ENCODE results near the gene SORCS2. TPM values are rescaled to one million over a fixed set of nuclear protein-coding genes. Genes with fewer than 3 reads are reported as not detected.

The SORCS2 gene
- total RNA-seq, 1 donor from 2014 or later = under 0.01 TPM

DNA sequence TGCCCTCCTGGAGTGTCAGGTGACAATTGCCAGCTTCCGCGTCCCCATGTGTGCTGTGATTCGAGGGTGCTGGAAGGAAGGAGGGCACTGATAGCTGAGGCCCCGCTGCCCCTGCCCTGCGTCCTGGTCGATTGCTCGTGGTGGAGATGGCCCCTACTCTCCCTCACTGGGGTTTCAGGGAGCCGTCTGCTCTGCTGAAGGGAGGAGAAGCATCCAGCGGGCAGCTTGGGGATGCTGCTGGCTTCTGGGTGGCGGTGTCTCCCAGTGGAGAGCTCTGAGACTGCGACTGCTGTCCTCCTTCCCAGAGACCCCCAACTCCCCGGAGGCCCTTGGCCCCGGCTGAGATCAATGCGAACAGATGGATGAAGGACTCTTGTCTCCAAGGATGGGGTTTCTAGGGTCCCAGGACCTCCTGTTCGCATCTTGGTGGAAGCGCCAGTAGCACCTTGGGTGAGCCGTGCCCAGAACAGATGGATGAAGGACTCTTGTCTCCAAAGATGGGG lies 143.8 kb downstream of the SORCS2 start:
- DNase-seq (ENCODE audit: low read depth in 2 of 2) = no peak

DNA sequence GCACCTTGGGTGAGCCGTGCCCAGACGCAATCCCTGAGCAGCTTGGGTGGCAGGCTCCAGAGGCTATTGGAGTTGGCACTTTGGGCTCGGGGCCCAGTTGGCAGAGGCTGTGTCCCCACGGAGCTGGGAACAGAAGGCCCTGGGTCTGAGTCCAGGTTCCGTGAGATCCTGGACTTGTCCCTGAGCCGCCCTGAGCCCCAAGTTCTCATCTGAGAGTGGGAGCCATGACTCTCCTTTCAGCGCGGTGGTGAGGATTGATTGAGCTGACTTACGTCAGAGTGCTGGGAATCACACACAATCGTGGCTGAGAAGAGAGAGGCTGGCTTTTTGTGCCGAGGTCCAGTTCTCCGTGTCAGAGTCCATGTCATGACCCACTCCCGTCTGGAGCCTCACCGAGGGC lies 144.4 kb downstream of the SORCS2 start:
- no peak for DNase-seq (ENCODE audit: low read depth in 2 of 2)

DNA sequence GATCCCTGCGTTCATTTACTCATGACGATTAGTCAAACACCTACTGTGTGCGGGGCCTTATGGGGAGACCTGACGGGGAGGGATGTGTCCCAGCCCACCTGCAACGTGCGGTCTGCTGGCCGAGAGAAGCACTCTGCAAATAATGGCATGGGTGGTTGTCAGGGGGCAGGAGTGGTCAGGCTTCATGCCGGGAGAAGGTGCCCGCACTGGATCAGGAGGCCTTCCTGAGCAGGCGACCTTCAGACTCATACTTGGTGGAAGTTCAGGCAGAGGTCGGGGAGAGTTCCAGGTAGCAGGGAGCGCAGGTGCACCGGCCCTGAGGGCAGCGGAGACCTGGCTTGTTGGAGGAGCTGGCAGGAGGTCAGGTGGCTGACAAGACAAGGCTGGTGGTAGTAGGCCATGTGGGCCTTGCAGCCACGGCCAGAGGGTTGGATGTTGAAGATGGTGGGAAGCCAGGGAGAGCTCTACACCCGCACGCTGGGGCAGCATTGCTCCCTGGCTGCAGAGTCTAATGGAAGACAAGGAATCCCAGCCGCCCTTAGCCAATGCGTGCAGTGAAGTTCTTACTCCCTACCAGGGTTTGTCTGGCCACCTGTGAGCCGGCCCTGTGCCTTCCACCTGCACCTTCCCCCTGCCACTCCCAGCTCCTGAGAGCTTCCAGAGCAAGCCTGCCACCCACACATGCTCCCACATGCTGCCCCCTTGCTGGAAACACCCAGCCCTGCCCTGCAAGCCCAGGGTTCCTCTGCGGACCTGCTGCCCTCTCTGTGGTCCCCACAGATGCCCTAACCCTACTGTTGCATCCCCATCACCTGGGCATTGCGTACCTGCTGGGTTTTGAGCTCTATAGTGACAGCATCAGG lies 145.1 kb downstream of the SORCS2 start:
- no peak for DNase-seq (ENCODE audit: low read depth in 2 of 2)

DNA sequence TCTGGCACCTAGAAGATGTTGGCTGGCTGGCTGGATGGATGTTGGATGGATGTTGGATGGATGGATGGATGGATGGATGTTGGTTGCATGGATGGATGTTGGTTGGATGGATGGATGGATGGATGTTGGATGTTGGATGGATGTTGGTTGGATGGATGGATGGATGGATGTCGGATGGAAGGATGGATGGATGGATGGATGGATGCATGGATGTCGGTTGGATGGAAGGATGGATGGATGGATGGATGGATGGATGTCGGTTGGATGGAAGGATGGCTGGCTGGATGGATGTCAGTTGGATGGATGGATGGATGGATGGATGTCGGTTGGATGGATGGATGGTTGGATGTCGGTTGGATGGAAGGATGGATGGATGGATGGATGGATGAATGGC lies 145.7 kb downstream of the SORCS2 start:
- DNase-seq (ENCODE audit: low read depth in 2 of 2) = no peak

DNA sequence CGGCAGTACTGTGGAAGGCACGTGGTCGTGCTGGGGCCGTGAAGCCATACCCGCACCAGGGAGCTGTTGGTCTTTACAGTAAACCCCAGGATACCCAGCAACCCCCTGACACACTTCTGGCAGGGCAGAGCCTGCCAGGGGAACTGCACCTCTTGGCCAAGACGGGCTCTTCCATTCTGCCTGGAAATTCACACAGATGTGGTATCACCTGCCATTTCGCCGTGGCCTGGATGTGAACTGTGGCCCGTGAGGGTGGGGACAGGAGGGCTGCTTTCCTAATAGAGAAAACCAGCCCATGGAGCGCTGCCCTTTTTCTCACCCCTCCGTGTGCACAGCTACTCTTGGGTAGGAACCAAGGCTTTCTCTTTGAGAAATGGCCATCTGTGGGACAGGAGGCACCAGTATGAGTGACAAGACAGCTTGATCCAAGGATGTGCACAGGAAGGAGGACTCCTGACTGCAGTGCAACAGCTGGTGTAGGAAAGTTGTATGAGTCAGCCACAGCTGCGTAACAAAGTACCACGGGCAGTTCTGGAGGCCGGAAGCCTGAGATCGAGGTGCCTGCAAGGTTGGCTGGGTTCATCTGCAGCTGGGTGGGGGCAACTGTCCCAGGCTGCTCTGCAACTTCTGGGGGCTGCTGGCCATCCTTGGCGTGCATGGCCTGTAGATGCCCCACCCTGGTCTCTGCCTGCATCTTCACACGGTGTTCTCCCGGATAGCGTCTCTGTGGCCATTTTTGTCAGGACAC lies 146.7 kb downstream of the SORCS2 start:
- no peak for DNase-seq (ENCODE audit: low read depth in 2 of 2)

DNA sequence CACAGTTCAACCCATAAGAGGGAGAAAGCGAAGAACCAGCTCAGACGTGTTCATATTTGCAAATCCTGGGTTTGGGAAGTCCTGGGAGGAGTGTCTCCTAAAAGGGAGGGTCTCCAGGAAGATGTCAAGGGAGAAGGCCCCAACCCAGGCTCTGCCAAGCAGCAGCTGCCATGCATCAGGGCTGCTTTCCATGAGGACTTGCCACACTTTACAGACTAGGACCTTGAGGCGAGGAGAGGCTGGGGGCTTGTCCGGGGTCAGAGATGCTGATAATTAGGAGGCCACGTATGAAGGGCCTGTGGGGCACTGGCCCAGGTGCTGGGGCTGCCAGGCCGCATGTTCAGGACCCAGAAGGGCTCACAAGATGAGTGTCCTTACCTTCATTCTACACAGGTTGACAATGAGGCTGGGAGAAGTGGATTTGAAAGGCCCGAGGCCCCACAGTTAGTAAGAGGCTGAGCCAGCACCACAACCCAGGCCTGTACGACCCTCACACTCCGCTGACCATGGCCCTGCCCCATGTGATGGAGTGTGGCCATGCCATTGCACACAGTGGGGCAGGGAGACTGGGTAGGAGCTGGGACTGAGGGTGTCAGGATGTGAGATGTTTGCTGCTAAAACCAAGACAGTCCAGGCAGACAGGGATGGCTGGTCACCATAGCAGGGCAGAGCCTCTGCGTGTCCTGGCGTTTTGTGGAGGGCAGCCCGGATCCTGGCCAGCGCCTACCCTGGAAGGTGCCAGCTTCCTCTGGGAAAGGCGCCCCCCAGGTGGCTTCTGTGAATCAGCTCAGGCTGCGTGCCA lies 147.6 kb downstream of the SORCS2 start:
- DNase-seq (ENCODE audit: low read depth in 2 of 2) = no peak

DNA sequence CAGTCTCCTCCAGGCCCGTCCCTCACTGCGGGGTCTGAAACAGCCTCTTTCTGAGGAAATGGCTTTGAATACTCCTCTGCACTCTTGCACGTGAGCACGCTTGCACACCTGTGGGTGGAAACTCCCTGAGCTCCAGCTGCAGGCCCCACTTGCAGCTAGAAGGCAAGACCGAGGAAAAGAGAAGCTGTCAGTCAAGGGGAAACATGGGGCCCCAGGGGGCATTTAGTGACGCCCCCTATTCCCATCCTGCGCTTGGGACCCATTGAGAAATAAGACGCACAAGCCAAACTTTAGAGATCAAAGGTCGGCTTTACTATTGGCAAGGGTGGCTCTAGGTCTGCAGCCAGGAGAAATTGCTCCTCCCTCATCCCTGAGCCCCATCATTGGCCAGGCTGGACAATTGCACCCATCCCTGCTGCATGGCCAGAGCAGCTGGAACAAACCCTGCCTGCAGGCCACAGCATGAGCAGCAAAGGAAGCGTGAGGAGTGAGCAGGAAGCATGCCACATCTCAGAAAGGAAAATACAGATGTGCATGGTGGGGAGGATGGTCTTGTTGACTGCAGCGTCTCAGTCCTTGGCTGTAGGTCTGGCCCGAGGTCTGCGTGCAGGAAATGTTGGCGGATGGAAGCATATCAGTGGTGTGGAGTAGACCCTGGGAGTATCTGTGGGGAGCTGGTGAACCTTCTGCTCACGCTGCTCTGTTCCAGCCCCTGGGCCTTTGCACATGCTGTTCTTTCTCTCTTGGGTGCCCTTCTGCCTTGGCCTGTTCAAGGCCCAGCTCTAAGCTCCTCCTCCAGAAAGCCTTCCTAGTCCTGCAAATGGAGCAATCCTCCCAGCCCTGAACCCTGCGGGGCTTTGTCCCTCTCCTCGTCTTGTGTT lies 148.5 kb downstream of the SORCS2 start:
- DNase-seq (ENCODE audit: low read depth in 2 of 2) = no peak

DNA sequence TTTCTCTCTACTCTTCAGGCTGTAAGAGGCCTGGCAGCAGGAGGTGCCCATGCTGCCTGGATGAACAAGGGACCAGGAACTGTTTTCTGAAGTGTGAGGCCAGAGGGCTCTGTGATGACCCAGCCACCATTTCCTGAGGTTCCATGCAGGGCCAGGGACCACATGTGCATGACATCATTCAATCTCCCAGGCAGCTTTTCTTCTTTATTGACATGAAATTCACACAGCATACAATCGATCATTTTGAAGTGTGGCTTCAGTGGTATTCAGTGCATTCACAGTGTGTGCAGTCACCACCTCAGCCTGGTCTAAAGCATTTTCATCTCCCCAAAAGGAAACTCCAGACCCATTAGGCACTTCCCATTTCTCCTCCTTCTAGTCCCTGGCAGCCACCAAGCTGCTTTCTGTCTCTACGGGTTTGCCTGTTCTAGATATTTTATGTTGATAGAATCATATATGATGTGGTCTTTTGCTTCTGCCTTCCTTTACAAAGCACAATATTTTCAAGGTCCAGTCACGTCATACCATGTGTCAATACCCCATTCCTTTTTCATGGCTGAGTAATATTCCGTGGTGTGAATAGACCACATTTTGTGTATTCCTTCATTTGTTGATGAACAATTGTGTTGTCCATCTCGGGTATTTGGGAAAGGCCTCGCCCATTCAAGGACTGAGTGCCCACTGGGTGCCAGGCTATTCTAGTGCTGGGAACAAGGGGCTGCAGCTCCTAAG lies 149.3 kb downstream of the SORCS2 start:
- no peak for DNase-seq (ENCODE audit: low read depth in 2 of 2)

DNA sequence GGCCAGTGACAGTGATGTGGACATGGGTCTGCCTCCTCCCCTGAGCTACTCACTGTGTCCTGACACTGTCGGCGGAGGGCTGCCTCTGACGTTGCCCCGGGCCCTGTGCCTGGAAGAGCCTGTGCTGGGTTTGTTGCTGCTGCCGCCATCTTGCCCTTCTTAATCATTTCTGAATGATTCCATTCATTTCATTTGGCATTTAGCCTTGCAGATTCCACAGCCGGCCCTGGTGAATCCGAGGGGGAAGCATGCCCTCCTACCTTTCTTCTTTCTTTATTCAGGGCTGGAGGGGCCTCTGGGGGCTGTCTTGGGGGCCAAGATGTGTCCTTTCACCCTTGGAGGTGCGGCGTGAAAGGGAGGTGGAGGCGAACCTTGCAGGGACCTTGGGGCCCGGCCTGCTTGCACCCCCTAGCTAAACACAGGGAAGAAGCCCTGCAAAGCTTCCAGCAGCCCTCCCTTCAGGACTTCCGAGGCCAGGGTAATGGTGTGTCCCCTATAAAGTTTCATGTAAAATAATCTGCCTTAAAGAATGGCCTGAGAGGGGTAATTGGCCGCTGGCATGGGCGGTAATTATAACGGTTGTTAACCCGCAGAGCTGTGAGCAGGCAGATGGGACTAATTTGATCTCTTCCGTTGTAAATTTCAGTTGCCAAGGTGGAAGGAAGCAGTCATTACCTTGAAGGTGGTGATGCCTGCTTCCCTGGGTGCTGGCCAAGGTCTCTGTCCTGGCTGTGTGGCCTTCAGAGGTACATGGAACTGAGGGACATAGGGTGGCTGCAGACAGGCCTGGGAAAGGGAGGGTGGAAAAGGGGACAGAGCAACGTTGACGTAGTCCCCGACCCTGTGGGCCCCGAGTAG lies 150.1 kb downstream of the SORCS2 start:
- DNase-seq (ENCODE audit: low read depth in 2 of 2) = no peak

DNA sequence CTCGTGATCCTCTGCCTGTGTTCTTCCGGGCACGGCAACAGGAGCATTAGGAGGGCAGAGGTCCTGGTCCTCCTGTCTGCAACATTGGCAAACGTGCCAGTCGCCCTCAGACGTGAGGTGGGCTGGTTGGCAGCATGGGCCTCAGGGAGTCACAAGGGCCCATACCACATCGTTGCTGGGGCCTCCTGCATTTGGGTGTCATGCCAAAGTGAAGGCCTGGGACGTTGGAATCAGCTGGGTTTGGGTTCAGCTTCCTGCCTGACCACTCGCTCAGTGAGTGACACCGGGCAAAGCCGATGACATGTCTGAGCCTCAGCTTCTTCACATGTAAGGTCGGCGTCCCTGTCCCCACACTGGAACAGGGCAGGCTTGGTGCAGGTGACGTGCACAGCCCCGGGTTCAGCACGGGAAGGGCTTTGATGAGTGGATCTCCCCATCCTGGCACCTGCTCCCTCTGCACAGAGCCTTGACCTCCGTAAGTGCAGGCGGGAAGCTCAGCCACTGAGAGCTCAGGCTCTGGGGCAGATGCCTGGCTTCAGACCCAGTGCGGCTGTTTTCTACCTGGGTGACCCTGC lies 150.8 kb downstream of the SORCS2 start:
- DNase-seq (ENCODE audit: low read depth in 2 of 2) = no peak

DNA sequence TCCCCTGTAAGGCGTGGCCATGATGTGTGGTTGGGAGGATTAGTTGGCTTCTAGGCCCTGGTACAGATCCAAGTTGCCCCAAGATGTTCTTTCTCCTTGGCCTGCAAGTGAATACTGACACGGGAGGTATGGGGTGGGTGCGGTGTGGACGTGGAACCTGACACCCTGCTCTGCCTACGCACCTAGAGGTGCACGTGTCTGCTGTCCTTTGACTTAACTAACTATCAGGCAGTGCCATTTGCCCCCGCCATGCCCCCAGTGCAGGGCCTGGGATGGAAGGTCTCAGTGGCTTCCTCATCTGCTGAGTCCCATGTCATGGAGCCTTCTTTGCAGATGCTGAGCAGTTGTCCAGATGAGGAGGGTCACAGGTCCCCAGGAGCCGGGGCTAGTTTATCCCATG lies 151.6 kb downstream of the SORCS2 start:
- DNase-seq (ENCODE audit: low read depth in 2 of 2) = no peak

DNA sequence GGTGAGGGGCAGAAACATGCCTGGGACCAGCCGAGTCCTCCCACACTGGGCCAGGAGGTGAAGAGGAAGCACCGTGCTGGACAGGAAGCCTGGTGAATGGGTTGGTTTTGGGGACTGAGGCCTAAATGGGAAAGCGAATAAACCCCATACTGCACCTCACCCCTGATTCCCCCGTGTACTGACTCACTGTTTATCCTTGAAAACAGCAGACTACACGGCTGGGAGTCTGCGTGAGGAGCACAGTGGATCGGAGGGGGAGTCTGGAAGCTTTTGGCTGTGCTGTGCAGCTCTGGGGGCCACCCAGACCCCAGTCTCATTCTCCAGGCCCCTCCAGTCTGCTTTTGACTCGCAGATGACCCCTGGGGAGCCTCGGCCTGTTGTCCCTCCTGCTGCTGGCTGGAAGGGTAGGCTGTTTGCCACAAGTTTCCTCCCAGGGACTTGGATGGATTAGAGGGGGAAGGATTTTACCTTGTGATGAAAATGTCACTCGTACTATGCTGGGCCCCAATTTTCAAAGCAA lies 152.4 kb downstream of the SORCS2 start:
- no peak for DNase-seq (ENCODE audit: low read depth in 2 of 2)

DNA sequence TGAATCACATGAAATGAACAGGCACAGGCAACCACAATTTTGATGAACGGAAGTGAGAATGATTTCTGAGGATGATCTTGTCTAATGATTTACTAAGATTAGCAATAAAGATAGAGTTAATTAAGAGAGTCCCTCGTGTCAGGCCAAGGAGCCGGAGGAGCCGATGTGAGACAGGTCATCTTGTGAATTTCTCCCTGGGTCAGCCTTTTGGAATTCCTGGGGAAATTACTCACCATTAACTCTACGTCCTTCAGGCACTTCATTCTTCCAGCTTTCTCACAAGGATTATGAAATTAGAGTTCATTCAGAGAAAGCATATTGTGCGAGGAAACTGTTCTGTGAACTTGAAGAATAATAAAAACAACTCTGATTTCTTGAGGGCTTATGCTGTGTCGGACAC lies 155.6 kb downstream of the SORCS2 start:
- DNase-seq (ENCODE audit: low read depth in 2 of 2) = no peak

DNA sequence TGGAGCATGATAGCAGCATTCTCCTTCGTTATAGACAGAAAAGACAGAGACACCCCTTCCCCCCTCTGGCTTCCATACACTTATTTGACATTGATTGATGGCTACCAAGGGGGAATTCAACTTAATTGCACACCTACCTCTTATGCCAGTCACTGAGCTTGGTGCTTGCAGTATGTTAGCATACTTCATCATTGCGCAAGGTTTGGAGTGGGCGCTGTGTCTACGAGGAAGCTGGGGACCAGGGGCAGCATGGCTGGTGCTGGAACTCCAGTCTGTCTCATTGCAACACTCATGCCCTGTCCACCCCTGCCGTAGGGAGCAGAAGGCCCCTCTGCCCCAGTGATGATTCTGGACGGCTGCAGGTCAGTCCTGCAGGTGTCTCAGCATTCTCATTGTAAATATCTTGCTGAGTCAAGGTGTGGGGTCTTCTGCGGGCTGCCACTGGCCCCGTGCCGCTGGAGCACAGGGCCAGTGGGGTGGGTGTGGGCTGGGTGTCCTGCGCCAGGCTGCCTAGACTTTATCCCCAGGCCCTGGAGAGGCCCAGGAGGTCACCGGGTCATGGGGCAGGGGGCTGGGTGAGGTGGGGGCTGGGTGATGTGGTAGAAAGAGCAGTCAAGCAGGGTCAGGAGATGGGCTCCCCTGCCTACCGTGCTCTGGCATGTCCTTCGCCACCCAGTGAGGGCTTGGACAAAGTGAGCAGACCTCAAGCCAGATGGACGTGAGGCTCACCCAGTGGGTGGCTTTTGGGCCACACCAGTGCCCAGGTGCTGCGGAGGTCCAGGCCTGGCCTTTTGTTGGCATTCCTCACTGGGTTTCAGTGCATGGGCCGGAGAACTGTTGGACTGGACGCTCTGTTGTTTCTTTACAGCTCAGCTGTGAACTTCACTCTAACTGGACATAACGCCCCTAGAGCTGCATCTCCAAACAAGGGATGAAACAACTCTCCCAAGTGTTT lies 156.9 kb downstream of the SORCS2 start:
- no peak for DNase-seq (ENCODE audit: low read depth in 2 of 2)

DNA sequence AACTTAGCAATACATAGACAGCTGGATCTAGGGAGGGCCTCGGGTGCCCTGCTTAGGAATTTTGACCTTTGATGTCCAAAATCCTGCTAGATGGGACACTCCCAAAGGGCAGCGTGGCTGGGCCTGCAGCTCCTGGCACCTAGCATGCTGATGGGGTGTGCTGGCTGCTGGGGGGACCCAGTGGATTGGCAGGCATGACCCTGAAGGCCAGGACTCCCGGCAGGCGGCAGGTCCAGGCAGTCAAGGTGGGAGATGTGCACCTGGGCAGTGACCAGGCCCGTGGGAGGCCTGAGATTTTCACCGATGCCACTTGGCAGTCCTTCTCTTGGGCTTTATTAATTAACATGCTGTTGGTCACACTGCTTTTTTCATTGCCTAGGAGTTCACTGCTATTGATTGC lies 158.1 kb downstream of the SORCS2 start:
- no peak for DNase-seq (ENCODE audit: low read depth in 2 of 2)

DNA sequence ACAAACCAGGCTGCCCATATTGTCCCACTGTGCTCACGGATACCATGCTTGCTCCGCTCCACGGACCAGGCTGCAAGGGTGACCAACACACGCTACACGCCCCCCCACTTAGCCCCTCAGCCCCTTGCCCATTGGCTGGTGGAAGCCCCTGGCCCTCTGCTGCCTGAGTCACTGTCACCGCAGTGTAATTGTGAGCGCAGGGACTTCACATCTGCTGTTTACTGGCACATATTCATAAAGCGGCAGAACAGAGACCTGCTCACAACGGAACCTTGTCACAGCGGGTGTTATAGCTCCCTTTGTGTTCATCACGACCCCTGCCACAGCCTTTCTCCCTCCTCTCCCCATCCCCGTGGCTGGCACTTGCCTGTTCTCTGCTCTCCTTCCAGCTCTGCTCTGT lies 158.7 kb downstream of the SORCS2 start:
- no peak for DNase-seq (ENCODE audit: low read depth in 2 of 2)

DNA sequence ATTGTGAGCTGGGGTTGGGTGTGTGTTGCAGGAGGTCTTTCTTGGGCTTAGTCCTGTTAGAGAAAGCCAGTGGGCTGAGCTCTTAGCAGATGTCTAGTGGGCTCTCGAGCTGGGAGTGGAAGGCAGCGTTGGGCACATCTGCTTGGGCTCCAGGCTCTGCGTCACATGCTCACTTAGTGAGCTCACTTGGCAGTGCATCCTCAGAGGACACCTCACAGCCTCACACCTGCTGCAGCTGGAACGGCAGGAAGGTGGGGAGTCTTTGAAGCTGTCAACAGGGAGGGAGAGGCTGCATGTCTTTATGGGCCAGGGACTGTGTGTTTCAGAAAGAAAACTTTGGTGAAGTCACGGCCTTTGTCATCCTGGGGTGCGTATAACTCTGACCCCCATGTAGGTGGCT lies 160.1 kb downstream of the SORCS2 start:
- no peak for DNase-seq (ENCODE audit: low read depth in 2 of 2)
